B cell (primary cell): Measurements from ENCODE around the gene ZC3H18. TPM values are rescaled to one million over a fixed set of nuclear protein-coding genes. Genes with fewer than 3 reads are reported as not detected.

Source experiments
- ATAC-seq: fragments of 200-7000 bp; cut with Tn5 transposase; one replicate; pipeline ENCODE4 v1.10.0; 2021; ENCODE audit warnings: low read depth, mild to moderate bottlenecking, moderate number of reproducible peaks, moderate library complexity
- CTCF ChIA-PET: fragments of 350-600 bp; sonication (Branson Sonifier 250); formaldehyde crosslinking; loops from one replicate; lab custom pipeline; 2021; ENCODE audit warnings: antibody characterized with exemption, inconsistent platforms; lab: Charles Lee
- POLR2A ChIA-PET: fragments of 350-600 bp; sonication (Branson Sonifier 250); formaldehyde crosslinking; loops from one replicate; lab custom pipeline; 2021; ENCODE audit warnings: antibody characterized with exemption; lab: Charles Lee
- DNase-seq: peaks from one replicate; pipeline ENCODE4 v3.0.0; 2013
- H2AFZ ChIP-seq: 2 replicates; pipeline ENCODE4 v1.6.1; 2012; ENCODE audit warnings: mild to moderate bottlenecking, low read depth, low read length; ENCODE audit not compliant: insufficient read depth, poor library complexity, severe bottlenecking
- H3K27ac ChIP-seq, 2 donors: 1 replicate in 1 of 2; 2 replicates in 1 of 2; pipeline ENCODE4 v1.5.1; 2012 to 2013; ENCODE audit warnings: low read length in 2 of 2, mild to moderate bottlenecking in 2 of 2, moderate library complexity in 1 of 2
- H3K27me3 ChIP-seq, 4 experiments: fragments of 200-600 bp in 1 of 4; sonication (generic) in 1 of 4; replicated peaks in 1 of 4; 1 replicate in 2 of 4; 2 replicates in 2 of 4; pipeline versions ENCODE4 v1.6.1 to v1.7.0; 2013 to 2016; ENCODE audit warnings: low read length in 3 of 4, mild to moderate bottlenecking in 2 of 4, mixed read lengths in 1 of 4, moderate library complexity in 1 of 4; ENCODE audit not compliant: insufficient read depth in 4 of 4, control insufficient read depth in 3 of 4; ENCODE audit errors: control extremely low read depth in 1 of 4
- H3K36me3 ChIP-seq, 2 experiments: replicated peaks in 1 of 2; 1 replicate in 1 of 2; 2 replicates in 1 of 2; pipeline versions ENCODE4 v1.6.1 to v1.7.1; 2013; ENCODE audit warnings: low read length in 1 of 2; ENCODE audit not compliant: insufficient read depth in 2 of 2, control insufficient read depth in 1 of 2; ENCODE audit errors: control extremely low read depth in 1 of 2, extremely low read depth in 1 of 2
- H3K4me1 ChIP-seq, 2 donors: fragments of 200-600 bp in 1 of 2; sonication (generic) in 1 of 2; 1 replicate in 1 of 2; 2 replicates in 1 of 2; pipeline versions ENCODE4 v1.5.1 to v1.6.1; 2013 to 2017; ENCODE audit warnings: low read length in 2 of 2; ENCODE audit not compliant: control insufficient read depth in 2 of 2, insufficient read depth in 2 of 2
- H3K4me2 ChIP-seq: replicated peaks from 2 replicates; pipeline ENCODE3; 2012; ENCODE audit warnings: mild to moderate bottlenecking, low read depth, low read length; ENCODE audit not compliant: poor library complexity, severe bottlenecking
- H3K4me3 ChIP-seq, 5 experiments: fragments of 200-600 bp in 1 of 5; sonication (generic) in 1 of 5; 1 replicate in 3 of 5; 2 replicates in 2 of 5; pipeline versions ENCODE4 v1.5.1 to v1.7.0; 2011 to 2016; ENCODE audit warnings: low read length in 4 of 5, mild to moderate bottlenecking in 4 of 5, low read depth in 2 of 5, control low read depth in 1 of 5, moderate library complexity in 1 of 5; ENCODE audit not compliant: insufficient read depth in 1 of 5; ENCODE audit errors: control extremely low read depth in 1 of 5, extremely low read depth in 1 of 5
- H3K79me2 ChIP-seq: fragments of 200-600 bp; sonication (generic); one replicate; pipeline ENCODE4 v1.6.0; 2016; ENCODE audit warnings: low read length; ENCODE audit not compliant: control insufficient read depth, insufficient read depth
- H3K9ac ChIP-seq: fragments of 200-600 bp; sonication (generic); 2 replicates; pipeline ENCODE4 v1.6.1; 2017; ENCODE audit warnings: mild to moderate bottlenecking, low read length, moderate library complexity
- H3K9me3 ChIP-seq, 3 donors: one replicate each; pipeline versions ENCODE4 v1.6.1 to v1.7.1; 2013; ENCODE audit warnings: low read length in 2 of 3; ENCODE audit not compliant: control insufficient read depth in 2 of 3, insufficient read depth in 1 of 3; ENCODE audit errors: control extremely low read depth in 1 of 3
- H4K20me1 ChIP-seq: 2 replicates; pipeline ENCODE4 v1.6.0; 2012; ENCODE audit warnings: mild to moderate bottlenecking, low read length; ENCODE audit not compliant: insufficient read depth, control insufficient read depth, poor library complexity, severe bottlenecking
- H3K27ac Mint-ChIP-seq: one replicate; pipeline ENCODE4 v1.8.0; 2021; ENCODE audit warnings: mixed read lengths
- H3K27me3 Mint-ChIP-seq: one replicate; pipeline ENCODE4 v1.8.0; 2021; ENCODE audit warnings: mixed read lengths
- H3K4me1 Mint-ChIP-seq: one replicate; pipeline ENCODE4 v1.8.0; 2021; ENCODE audit warnings: mixed read lengths
- H3K4me3 Mint-ChIP-seq: one replicate; pipeline ENCODE4 v1.8.0; 2021; ENCODE audit warnings: mixed read lengths
- H3K9me3 Mint-ChIP-seq: one replicate; pipeline ENCODE4 v1.8.0; 2022; ENCODE audit warnings: mixed read lengths; ENCODE audit not compliant: insufficient read depth
- CTCF ChIP-seq: fragments of 200-600 bp; IDR thresholded peaks from one replicate; pipeline ENCODE4 v1.8.0; 2022; ENCODE audit warnings: antibody characterized with exemption, mild to moderate bottlenecking
- EZH2 ChIP-seq: IDR thresholded peaks from 2 replicates; pipeline ENCODE4 v1.6.1; 2012; ENCODE audit warnings: borderline replicate concordance, low read depth, mild to moderate bottlenecking, moderate library complexity, low read length; ENCODE audit not compliant: insufficient read depth, poor library complexity, severe bottlenecking
- WGBS: methylation state at CpG from one replicate; pipeline ENCODE4 v1.1.5; 2013; ENCODE audit warnings: missing lambda C conversion rate; ENCODE audit not compliant: insufficient coverage; 5-methylcytosine and 5-hydroxymethylcytosine counted together
- intact Hi-C: fragments of 100-400 bp; cut with micrococcal nuclease; formaldehyde crosslinking; loops from one replicate; pipeline ENCODE4 v1.10.0; 2022
- polyA plus RNA-seq: library from polyadenylated mRNA; depleted of rRNA; stranded (reverse); fragments of >200 nt; gene quantifications from 2 replicates; pipeline ENCODE4 v1.2.3, GENCODE V29; 2012
- total RNA-seq, 2 donors: library from RNA; stranded (reverse); fragments of 120-200 nt in 1 of 2; gene quantifications; 1 replicate in 1 of 2; 2 replicates in 1 of 2; pipeline versions ENCODE4 v1.2.3 to v1.2.4, GENCODE V29; 2013 to 2022

Gene ZC3H18
- total and polyA plus RNA-seq, 2 donors (not counting 1 experiment from before 2014, with no cell fraction given) = 40.4 to 74.2 TPM

GRCh38 chr16:88631384-88631783 lies 61.2 kb downstream of the ZC3H18 start:
- peaks cover 28% of the 10 kb centered on the region for H3K4me1 Mint-ChIP-seq
- ChIA-PET POLR2A (no interaction called here), CTCF (interaction anchor here (2.5 kb wide), 1 partner anchor 51 kb away, joined by 14 read pairs; no protein-coding TSS in a partner anchor)
- no peaks in the 10 kb centered on the region for H3K27me3 Mint-ChIP-seq
- H3K9me3 Mint-ChIP-seq = no peaks in the 10 kb centered on the region
- WGBS = 90% methylated on average over 12 of the region's 16 CpGs
- intact Hi-C loops = loop anchor here (5.0 to 10.0 kb wide), 2 partner anchors 153 to 179 kb away; partner anchors contain the start of genes PIEZO1 and ZFPM1
- Histone ChIP-seq H3K4me2 (no peak overlapping the region), H3K36me3 (peaks cover 0 to 50% of the 10 kb centered on the region in 2 experiments), H3K79me2 (no peaks in the 10 kb centered on the region), H3K27ac (no peak overlapping the region), H3K4me3 (no peak overlapping the region), H4K20me1 (peaks cover 15% of the 10 kb centered on the region), H3K9me3 (no peaks in the 10 kb centered on the region), H2AFZ (no peak overlapping the region), H3K9ac (no peak overlapping the region), H3K27me3 (no peaks in the 10 kb centered on the region), H3K4me1 (peaks cover 20 to 35% of the 10 kb centered on the region in 2 donors)
- TF ChIP-seq EZH2 (no peak), CTCF (no peak)
- H3K4me3 Mint-ChIP-seq = no peak overlapping the region
- ATAC-seq (no peak), DNase-seq (no peak)
- H3K27ac Mint-ChIP-seq = no peak overlapping the region

- ChIA-PET CTCF (interaction anchor here (1.8 to 2.5 kb wide), 3 partner anchors 50 to 73 kb away, joined by 8 to 14 read pairs (median 8); partner anchors contain the start of gene ZC3H18), POLR2A (interaction anchor here (2.0 kb wide), 1 partner anchor 12 kb away, joined by 6 read pairs; no protein-coding TSS in a partner anchor)
- peaks cover 0 to 2% (median 0%) of the 10 kb centered on the region in 3 donors for H3K9me3 ChIP-seq
- Mint-ChIP-seq H3K27me3 (no peaks in the 10 kb centered on the region), H3K9me3 (no peaks in the 10 kb centered on the region), H3K27ac (no peak overlapping the region), H3K4me1 (peaks cover 30% of the 10 kb centered on the region), H3K4me3 (no peak overlapping the region)
- H3K4me3 ChIP-seq = no peak overlapping the region
- H3K4me1 ChIP-seq = peaks cover 21 to 40% of the 10 kb centered on the region in 2 donors
- peaks cover 15% of the 10 kb centered on the region for H4K20me1 ChIP-seq
- no peak for ATAC-seq
- H3K79me2 ChIP-seq = no peaks in the 10 kb centered on the region
- no peak overlapping the region for H3K9ac ChIP-seq
- H3K27me3 ChIP-seq = no peaks in the 10 kb centered on the region
- H3K4me2 ChIP-seq = no peak overlapping the region
- peaks cover 0 to 45% of the 10 kb centered on the region in 2 experiments for H3K36me3 ChIP-seq
- H2AFZ ChIP-seq = no peak overlapping the region
- TF ChIP-seq CTCF (no peak), EZH2 (no peak)
- 96% methylated on average over 28 of the region's 30 CpGs for WGBS
- no peak for DNase-seq
- H3K27ac ChIP-seq = no peak overlapping the region
- intact Hi-C loops = loop anchor here (5.0 to 10.0 kb wide), 2 partner anchors 153 to 180 kb away; partner anchors contain the start of genes PIEZO1 and ZFPM1
Observed at GRCh38 chr16:88631920-88632586, 61.9 kb downstream of the ZC3H18 start.
